Adipose tissue (tissue), 3 donors: ENCODE measurements around the gene FSD1L. TPM values are rescaled to one million over a fixed set of nuclear protein-coding genes. Genes with fewer than 3 reads are reported as not detected.
"Not testable (repeated sequence)": the region's sequence is repeated elsewhere in the genome, so short reads cannot be mapped to it uniquely, and the experiment has no call there.

Source experiments
- H3K27ac ChIP-seq: one replicate; pipeline ENCODE4 v1.5.1; 2013; ENCODE audit warnings: low read depth, low read length
- WGBS, 3 donors: extraction: QIAGEN DNeasy Blood & Tissue Kit; methylation state at CpG; one replicate each; pipeline ENCODE4 v1.1.7; 2013; 5-methylcytosine and 5-hydroxymethylcytosine counted together
- polyA plus RNA-seq, 3 donors: library from polyadenylated mRNA; stranded (reverse); fragments of 200-250 nt; gene quantifications; one replicate each; pipeline ENCODE4 v1.2.3, GENCODE V29; 2013
- donor health status: healthy with polysubstance abuse.
- donor health status: Bipolar disorder and iron deficiency.
- donor health status: healthy.

The FSD1L gene
- polyA plus RNA-seq, 3 donors: 0.45 to 1.0 (median 0.74) TPM

DNA sequence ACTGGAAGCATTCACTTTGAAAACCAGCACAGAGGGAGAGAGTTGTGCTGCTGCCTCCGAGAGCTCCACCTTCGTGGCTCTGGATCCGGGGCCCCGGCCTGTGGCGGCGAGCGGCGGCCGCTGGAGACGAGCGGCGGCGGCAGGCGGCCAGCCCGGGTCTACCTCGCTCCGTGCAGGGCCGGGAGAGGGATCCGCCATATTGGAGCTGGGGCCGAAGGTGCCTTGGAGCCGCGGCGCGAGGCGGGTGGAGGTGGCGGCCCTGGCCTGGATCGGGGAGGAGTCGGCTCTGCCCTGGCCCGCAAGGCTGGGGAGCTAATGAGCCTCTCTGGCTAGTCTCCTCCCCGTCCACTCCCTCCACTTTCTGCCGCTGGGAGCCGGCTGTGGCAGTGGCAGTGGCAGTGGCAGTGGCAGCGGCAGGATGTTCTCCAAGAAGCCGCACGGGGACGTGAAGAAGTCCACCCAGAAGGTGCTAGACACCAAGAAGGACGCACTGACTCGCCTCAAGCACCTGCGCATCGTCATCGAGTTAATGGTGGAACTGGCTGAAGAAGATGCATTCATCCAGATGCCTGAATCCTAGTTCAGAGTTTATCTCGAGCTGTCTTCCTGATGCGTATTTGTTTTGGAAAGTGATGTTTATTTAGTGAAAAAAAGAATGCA is 72.0 kb downstream of the FSD1L start:
- WGBS, 3 donors: 86 to 96% (median 91%) methylated on average over 27 to 43 of the region's 43 CpGs
- not testable (repeated sequence) for H3K27ac ChIP-seq

DNA sequence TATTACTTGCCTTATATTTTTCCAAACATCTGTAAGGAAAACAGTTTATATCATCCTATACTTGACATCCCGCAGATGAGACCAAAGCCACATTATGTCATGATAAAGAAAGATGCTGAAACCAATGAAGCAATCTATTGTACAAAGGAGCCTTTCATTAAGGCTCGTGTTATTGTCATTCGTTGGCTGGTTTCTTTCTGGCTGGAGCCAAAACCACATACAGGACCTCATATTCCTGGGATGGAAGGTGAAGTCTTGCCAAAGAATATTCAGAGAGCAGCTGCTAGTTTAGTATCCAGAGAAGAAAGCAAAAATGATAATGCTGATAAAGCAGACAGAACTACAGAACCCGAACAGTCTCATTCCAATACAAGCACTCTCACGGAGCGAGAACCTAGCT is 73.2 kb downstream of the FSD1L start:
- not testable (repeated sequence) for H3K27ac ChIP-seq
- 87 to 98% (median 92%) methylated on average over 5 to 6 of the region's 6 CpGs for WGBS, 3 donors

DNA sequence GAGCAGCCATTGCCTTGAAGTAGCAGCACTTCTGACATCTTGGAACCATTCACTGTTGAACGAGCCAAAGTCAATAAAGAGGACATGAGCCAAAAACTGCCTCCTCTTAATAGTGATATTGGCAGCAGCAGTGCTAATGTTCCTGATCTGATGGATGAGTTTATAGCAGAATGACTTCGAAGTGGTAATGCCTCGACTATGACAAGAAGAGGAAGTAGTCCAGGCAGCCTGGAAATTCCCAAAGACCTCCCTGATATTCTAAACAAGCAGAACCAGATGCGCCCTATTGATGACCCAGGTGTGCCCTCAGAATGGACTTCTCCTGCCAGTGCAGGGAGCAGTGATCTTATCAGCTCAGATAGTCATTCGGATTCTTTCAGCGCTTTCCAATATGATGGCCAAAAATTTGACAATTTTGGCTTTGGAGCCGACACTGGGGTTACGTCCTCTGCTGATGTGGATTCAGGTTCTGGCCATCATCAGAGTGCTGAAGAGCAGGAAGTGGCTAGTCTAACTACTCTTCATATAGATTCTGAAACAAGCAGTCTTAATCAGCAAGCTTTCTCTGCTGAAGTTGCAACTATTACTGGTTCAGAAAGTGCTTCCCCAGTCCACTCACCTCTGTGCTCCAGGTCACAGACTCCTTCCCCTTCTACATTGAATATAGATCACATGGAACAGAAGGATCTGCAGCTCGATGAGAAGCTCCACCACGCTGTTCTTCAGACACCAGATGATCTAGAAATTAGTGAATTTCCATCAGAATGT is 75.0 kb downstream of the FSD1L start:
- H3K27ac ChIP-seq: not testable (repeated sequence)
- 77 to 90% (median 87%) methylated on average over 9 to 10 of the region's 10 CpGs for WGBS, 3 donors

DNA sequence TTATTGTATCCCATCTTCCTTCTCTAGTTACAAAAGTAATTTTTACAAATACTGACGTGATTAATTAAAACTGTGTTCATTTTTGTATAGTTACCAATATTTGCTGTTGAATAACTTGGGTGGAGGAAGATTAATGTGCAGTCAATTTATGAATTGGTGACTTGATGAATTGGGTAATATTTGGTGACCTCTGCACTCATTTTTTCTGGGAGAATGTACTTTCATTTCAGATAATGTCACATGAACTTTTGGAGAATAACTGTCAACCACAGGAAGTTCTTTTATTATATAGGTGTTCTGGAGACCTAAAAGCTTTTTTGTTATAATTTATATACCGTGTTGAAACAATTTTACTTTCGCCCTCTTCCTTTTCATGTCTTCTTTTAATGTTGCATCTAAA is 83.7 kb downstream of the FSD1L start:
- 67 to 78% (median 70%) methylated on average over 3 of the region's 3 CpGs for WGBS, 3 donors
- no peak overlapping the region for H3K27ac ChIP-seq

DNA sequence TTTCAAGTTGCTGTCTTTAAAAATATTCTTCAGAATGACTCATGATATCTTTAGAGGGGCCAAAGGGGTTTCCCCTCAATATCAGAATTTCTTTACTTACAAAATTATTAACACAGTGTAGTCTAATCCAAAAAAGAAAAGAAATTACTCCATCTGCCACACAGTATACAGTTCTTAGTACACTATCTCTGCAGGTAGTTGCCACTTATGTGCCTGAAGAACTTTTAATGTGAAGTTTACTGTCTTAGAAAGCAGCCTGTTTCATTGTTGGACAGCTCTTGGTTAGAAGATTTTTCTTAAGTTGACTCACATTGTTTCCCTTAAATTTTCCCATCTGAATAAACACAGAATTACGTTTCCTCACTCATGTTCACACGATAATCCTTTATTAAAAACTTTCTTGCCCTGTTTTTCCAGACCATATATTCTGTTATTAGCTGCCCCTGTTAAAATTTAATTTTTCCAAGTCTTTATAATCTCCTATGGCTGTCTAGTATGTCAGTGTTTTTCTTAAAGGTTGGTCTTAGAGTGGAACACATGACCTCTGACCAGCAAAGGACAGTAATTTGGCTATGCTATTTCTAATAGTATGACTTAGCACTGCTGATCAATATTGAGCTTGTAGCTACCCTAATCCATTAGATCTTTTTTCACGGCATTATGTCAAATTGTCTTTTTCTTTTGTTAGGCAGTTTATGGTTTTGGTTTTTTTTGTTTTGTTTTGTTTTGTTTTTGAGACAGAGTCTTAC is 88.3 kb downstream of the FSD1L start:
- WGBS, 3 donors: 93 to 98% (median 94%) methylated on average over 3 of the region's 3 CpGs
- no peak overlapping the region for H3K27ac ChIP-seq

DNA sequence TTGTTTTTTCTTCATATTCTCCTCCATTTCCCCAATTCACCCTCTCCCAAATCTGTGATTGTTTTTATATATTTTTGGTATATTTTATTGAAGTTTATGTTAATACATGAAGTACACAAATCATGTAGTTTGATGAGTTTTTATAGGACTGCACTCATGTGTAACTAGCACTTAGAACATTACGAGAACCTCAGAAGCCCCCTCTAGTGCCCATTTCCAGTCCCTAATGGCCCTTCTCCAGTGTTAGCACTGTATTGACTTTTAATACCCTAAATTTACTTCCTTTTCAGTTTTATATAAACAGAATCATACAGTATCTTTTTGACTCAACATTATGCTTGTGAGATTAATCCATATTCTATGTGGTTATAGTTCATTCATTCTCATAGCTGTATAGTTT is 91.6 kb downstream of the FSD1L start:
- WGBS, 3 donors: 99 to 100% (median 100%) methylated on average over 1 of the region's 1 CpG

DNA sequence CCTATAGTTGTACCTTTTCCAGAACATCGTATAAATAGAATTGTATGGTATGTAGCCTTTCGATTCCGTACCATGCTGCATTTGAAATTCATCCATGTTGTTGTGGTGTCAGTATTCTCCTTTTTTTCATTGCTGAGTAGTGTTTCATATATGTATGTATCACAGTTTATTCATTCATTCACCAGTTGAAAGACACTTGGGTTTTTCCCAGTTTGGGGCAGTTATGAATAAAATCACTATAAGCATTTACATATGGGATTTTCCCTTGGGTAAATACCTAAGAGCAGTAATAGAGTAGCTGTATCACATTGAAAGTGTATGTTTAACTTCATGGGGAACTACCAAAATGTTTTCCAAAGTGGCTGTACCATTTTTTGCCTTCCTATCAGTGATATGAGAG is 94.0 kb downstream of the FSD1L start:
- H3K27ac ChIP-seq: no peak overlapping the region
- WGBS, 3 donors: 95 to 97% (median 95%) methylated on average over 3 of the region's 3 CpGs

More for the DNA sequence above, 91.6 kb downstream of the FSD1L start:
- H3K27ac ChIP-seq: no peak overlapping the region

DNA sequence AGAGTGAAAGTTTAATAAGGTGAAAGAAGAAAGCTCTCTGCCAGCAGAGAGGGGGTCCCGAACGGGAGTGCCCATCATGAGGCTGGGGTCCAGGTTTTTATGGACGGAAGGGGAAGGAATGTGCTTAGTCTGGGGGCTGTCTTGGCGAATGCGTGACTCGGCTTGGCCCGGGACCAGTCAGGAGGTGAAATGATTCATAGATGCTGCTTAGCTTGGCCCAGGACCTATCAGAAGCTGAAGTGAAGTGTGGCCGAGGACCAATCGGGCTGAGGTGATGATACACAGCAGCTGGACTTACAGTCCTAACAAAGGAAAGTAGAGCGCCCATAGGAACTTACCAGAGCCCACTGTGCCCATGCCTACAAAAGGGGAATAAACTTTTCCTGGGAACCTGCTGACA is 106.2 kb downstream of the FSD1L start:
- WGBS, 3 donors: 75 to 87% (median 79%) methylated on average over 10 of the region's 10 CpGs
- H3K27ac ChIP-seq: no peak overlapping the region

DNA sequence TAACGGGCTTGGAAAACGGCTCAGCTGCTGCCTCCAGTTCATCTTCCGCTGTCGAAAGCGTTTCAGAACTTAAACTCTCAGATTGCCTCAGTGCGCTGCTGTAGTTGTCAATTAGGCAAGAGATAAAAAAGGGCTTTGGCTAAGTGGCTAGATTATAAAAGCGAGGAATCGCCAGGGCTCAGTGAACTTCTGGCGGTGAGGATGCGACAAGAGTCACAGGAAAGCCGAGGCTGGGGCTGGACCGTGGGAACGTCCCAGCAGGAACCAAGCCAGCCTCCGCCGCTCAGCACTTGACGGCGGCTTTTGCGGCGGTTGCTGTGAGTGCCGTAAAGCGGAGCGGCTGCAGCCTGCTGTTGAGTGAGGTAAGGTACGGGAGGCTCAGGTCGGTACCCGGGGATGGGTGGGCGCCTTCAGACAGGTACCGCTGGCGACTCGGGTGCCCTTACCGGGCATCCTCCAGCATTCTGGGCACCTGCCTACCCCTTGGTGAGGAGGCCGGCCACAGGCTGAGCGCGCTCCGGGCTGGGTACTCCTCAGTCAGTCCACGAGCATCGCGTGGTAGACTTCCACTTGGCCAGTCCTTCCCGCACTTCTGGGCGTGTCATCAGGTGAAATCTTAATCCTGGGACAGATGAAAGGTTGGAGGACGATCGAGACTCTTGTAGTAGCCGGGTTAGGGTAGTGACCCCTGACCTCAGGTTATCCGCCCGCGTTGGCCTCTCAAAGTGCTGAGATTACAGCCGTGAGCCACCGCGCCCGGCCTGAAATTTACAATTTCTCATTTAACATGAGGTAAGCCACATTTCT is 110.2 kb downstream of the FSD1L start, which contains the start of gene FKTN:
Gene FKTN, plus strand, starts transcription at position 328 of the 807 bp plus-strand sequence. CDS start 16,902 bp downstream, outside the sequence.
- H3K27ac ChIP-seq: no peak within 1 kb of the TSS
- 1% methylated on average over 49 of the region's 49 CpGs for WGBS, 3 donors

DNA sequence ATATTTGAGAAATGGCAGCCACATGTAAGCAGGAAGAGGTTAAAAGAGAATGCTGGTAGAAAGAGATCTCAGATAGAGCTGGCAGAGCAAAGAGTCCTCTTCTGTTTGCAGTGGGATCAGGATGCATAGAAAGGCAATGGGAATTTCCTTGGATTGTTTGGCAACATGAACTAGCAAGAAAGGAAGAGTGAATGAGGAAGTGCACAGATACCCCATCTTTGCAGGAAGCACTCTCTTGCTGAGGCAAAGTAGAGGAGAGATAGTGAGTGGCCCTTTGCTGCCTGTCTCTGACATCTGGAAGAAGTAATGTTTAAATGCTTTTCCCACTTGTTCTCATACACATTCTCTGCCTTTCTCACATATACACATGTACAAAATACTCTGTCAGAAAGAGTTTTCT is 124.6 kb downstream of the FSD1L start:
- H3K27ac ChIP-seq: no peak overlapping the region

DNA sequence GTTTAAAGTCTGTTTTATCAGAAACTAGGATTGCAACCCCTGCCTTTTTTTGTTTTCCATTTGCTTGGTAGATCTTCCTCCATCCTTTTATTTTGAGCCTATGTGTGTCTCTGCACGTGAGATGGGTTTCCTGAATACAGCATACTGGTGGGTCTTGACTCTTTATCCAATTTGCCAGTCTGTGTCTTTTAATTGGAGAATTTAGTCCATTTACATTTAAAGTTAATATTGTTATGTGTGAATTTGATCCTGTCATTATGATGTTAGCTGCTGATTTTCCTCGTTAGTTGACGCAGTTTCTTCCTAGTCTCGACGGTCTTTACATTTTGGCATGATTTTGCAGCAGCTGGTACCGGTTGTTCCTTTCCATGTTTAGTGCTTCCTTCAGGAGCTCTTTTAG is 132.1 kb downstream of the FSD1L start:
- not testable (repeated sequence) for H3K27ac ChIP-seq
- WGBS, 3 donors: 93 to 99% (median 96%) methylated on average over 5 of the region's 6 CpGs

DNA sequence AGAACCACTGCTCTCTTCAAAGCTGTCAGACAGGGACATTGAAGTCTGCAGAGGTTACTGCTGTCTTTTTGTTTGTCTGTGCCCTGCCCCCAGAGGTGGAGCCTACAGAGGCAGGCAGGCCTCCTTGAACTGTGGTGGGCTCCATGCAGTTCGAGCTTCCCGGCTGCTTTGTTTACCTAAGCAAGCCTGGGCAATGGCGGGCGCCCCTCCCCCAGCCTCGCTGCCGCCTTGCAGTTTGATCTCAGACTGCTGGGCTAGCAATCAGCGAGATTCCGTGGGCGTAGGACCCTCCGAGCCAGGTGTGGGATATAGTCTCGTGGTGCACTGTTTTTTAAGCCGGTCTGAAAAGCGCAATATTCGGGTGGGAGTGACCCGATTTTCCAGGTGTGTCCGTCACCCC is 133.7 kb downstream of the FSD1L start:
- 75 to 81% (median 81%) methylated on average over 16 of the region's 16 CpGs for WGBS, 3 donors

DNA sequence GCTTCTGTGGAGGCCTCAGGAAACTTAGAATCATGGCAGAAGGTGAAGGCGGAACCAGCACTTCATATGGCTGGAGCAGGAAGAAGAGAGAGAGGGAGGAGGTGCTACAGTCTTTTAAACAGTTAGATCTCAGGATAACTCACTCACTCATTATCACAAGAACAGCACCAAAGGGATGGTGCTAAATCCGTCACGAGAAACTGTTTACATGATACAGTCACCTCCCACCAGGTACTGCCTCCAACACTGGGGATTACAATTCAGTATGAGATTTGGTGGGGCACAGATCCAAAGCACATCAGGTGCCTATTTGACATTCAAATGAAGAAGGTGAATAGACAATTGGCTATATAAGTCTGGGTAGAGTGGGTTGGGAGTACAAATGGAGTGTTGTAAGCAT is 145.3 kb downstream of the FSD1L start:
- 72 to 95% (median 94%) methylated on average over 3 of the region's 3 CpGs for WGBS, 3 donors
- H3K27ac ChIP-seq: no peak overlapping the region

More for the DNA sequence above, 133.7 kb downstream of the FSD1L start:
- not testable (repeated sequence) for H3K27ac ChIP-seq

Other genes starting within 250 kb of the FSD1L start
- gene SLC44A1, start 203.4 kb upstream of the FSD1L start, polyA plus RNA-seq: 10 to 100 TPM; 10.8 to 16.6 (median 11.6) TPM
- 1 to 10 TPM; 2.1 to 4.1 (median 3.0) TPM for gene FKTN, start 110.1 kb downstream of the FSD1L start, polyA plus RNA-seq
- gene TAL2, start 214.4 kb downstream of the FSD1L start, polyA plus RNA-seq: not detected
- 1 to 10 TPM; 3.1 to 4.8 (median 3.2) TPM for gene TMEM38B, start 246.5 kb downstream of the FSD1L start, polyA plus RNA-seq